T-helper 1 cell (primary cell): ENCODE data around the gene TULP1.
"Not testable (repeated sequence)": the region's sequence is repeated elsewhere in the genome, so short reads cannot be mapped to it uniquely, and the experiment has no call there.

ENCODE experiments used
- DNase-seq, 5 donors: peaks; one replicate each; pipeline ENCODE4 v3.0.0-alpha.2; 2012 to 2020
- total RNA-seq, 4 donors: gene quantifications; one replicate each; lab custom pipeline; 2026; lab: John Stamatoyannopoulos, UW

TULP1 gene
- total RNA-seq: 0 reads per million in 4 donors

GRCh38 chr6:35512740-35513139, at the start of gene TULP1:
TULP1 (minus strand) TSS chr6:35512896; CDS start chr6:35512858, 38 bp downstream.
- no peak for DNase-seq

GRCh38 chr6:35562060-35562459, 49.4 kb upstream of the TULP1 start:
- DNase-seq: no peak

- no peak for DNase-seq
Measured at GRCh38 chr6:35561113-35561512, 48.4 kb upstream of the TULP1 start.

GRCh38 chr6:35558571-35558970, 45.9 kb upstream of the TULP1 start:
- no peak for DNase-seq

GRCh38 chr6:35557239-35557638, 44.5 kb upstream of the TULP1 start:
- DNase-seq: no peak

GRCh38 chr6:35554811-35555210, 42.1 kb upstream of the TULP1 start:
- no peak for DNase-seq

- DNase-seq: no peak
Measured at GRCh38 chr6:35553315-35553714, 40.6 kb upstream of the TULP1 start.

GRCh38 chr6:35552285-35552917, 39.7 kb upstream of the TULP1 start:
- DNase-seq: peak in 4 of 5 donors; percentile 34 to 70 (median 48)

- no peak for DNase-seq
Measured at GRCh38 chr6:35550437-35550836, 37.7 kb upstream of the TULP1 start.

GRCh38 chr6:35547676-35548075, 35.0 kb upstream of the TULP1 start:
- DNase-seq: no peak

GRCh38 chr6:35544769-35545361, 32.2 kb upstream of the TULP1 start:
- no peak for DNase-seq

GRCh38 chr6:35543459-35544193, 30.9 kb upstream of the TULP1 start:
- DNase-seq: no peak

- DNase-seq: no peak
Measured at GRCh38 chr6:35541836-35542235, 29.1 kb upstream of the TULP1 start.

GRCh38 chr6:35539223-35539622, 26.5 kb upstream of the TULP1 start:
- no peak for DNase-seq

GRCh38 chr6:35535847-35536246, 23.2 kb upstream of the TULP1 start:
- DNase-seq: not testable (repeated sequence)

GRCh38 chr6:35534407-35535170, 21.9 kb upstream of the TULP1 start:
- DNase-seq: no peak

- no peak for DNase-seq
Measured at GRCh38 chr6:35533981-35534380, 21.3 kb upstream of the TULP1 start.

GRCh38 chr6:35532126-35532525, 19.4 kb upstream of the TULP1 start:
- no peak for DNase-seq

- no peak for DNase-seq
Measured at GRCh38 chr6:35524380-35525020, 11.8 kb upstream of the TULP1 start.

- DNase-seq: peak; percentile 45 to 85 (median 69)
Measured at GRCh38 chr6:35522660-35523658, 10.3 kb upstream of the TULP1 start.

GRCh38 chr6:35522151-35522550, 9.5 kb upstream of the TULP1 start:
- no peak for DNase-seq
